IMR-90 (cell line): ENCODE data around the gene PELI1. TPM values are rescaled to one million over a fixed set of nuclear protein-coding genes. Genes with fewer than 3 reads are reported as not detected.
"Not testable (repeated sequence)": the region's sequence is repeated elsewhere in the genome, so short reads cannot be mapped to it uniquely, and the experiment has no call there.

Experiments used
- ATAC-seq: fragments of 200-7000 bp; cut with Tn5 transposase; 2 replicates; pipeline ENCODE4 v1.9.1; 2020; ENCODE audit warnings: low read depth, mild to moderate bottlenecking, moderate library complexity
- BruUV-seq: library from RNA; stranded (reverse); fragments of 400-500 nt; replicated peaks from 2 replicates; lab custom pipeline; 2021; lab: Mats Ljungman, UMichigan
- CTCF ChIA-PET: fragments of 300-600 bp; formaldehyde crosslinking; extraction: SDS; loops from one replicate; lab custom pipeline; 2021; ENCODE audit warnings: antibody characterized with exemption; lab: Yijun Ruan, JAX
- POLR2A ChIA-PET: fragments of 300-600 bp; sonication (Branson Sonifier 250); formaldehyde crosslinking; loops from one replicate; lab custom pipeline; 2022; ENCODE audit warnings: antibody characterized with exemption; ENCODE audit not compliant: unreplicated experiment; lab: Charles Lee
- DNase-seq: peaks from one replicate; pipeline ENCODE4 v3.0.0; 2013
- H2AFZ ChIP-seq: replicated peaks from 2 replicates; pipeline ENCODE3; 2013; ENCODE audit warnings: low read length, mild to moderate bottlenecking; ENCODE audit not compliant: poor library complexity
- H2AK5ac ChIP-seq: 2 replicates; pipeline ENCODE4 v1.6.1; 2013; ENCODE audit warnings: low read depth, low read length, inconsistent platforms
- H2AK9ac ChIP-seq: replicated peaks from 2 replicates; pipeline ENCODE3; 2013; ENCODE audit warnings: mild to moderate bottlenecking, low read depth, low read length, moderate library complexity; ENCODE audit not compliant: poor library complexity
- H2BK120ac ChIP-seq: 2 replicates; pipeline ENCODE4 v1.6.1; 2013; ENCODE audit warnings: low read depth, low read length, inconsistent platforms
- H2BK15ac ChIP-seq: 3 replicates; pipeline ENCODE4 v1.6.1; 2013; ENCODE audit warnings: low read depth, low read length, inconsistent platforms
- H2BK20ac ChIP-seq: 2 replicates; pipeline ENCODE4 v1.6.1; 2013; ENCODE audit warnings: low read depth, mild to moderate bottlenecking, inconsistent platforms, low read length, moderate library complexity
- H2BK5ac ChIP-seq: 2 replicates; pipeline ENCODE4 v1.6.1; 2013; ENCODE audit warnings: mild to moderate bottlenecking, low read depth, low read length, inconsistent platforms; ENCODE audit not compliant: poor library complexity, severe bottlenecking
- H3K14ac ChIP-seq: replicated peaks from 2 replicates; pipeline ENCODE4 v1.6.1; 2013; ENCODE audit warnings: low read depth, low read length, inconsistent platforms
- H3K18ac ChIP-seq: 2 replicates; pipeline ENCODE4 v1.6.1; 2013; ENCODE audit warnings: low read depth, low read length, control low read depth
- H3K23ac ChIP-seq: 2 replicates; pipeline ENCODE4 v1.6.1; 2013; ENCODE audit warnings: low read depth, low read length, inconsistent platforms
- H3K27ac ChIP-seq: 2 replicates; pipeline ENCODE4 v1.5.1; 2013; ENCODE audit warnings: mild to moderate bottlenecking, control low read depth, low read length; ENCODE audit not compliant: insufficient read depth
- H3K27me3 ChIP-seq: 2 replicates; pipeline ENCODE4 v1.6.1; 2013; ENCODE audit warnings: low read length; ENCODE audit not compliant: control insufficient read depth, insufficient read depth
- H3K36me3 ChIP-seq: 2 replicates; pipeline ENCODE4 v1.6.1; 2013; ENCODE audit warnings: low read length, mixed read lengths; ENCODE audit not compliant: control insufficient read depth, insufficient read depth
- H3K4ac ChIP-seq: 2 replicates; pipeline ENCODE4 v1.6.1; 2013; ENCODE audit warnings: low read depth, low read length, inconsistent platforms
- H3K4me1 ChIP-seq: 2 replicates; pipeline ENCODE4 v1.6.1; 2013; ENCODE audit warnings: low read length, mixed read lengths; ENCODE audit not compliant: control insufficient read depth, insufficient read depth
- H3K4me2 ChIP-seq: 2 replicates; pipeline ENCODE4 v1.6.1; 2013; ENCODE audit warnings: low read depth, mild to moderate bottlenecking, control low read depth, low read length, moderate library complexity
- H3K4me3 ChIP-seq: 2 replicates; pipeline ENCODE4 v1.5.1; 2013; ENCODE audit warnings: low read depth, mild to moderate bottlenecking, control low read depth, low read length, moderate library complexity; ENCODE audit not compliant: insufficient read depth
- H3K56ac ChIP-seq: 2 replicates; pipeline ENCODE4 v1.6.1; 2013; ENCODE audit warnings: low read length, inconsistent platforms; ENCODE audit not compliant: insufficient read depth; ENCODE audit errors: extremely low read depth
- H3K79me1 ChIP-seq, 2 experiments: 2 replicates each; pipeline ENCODE4 v1.6.1; 2013; ENCODE audit warnings: low read length in 2 of 2, inconsistent platforms in 1 of 2, low read depth in 1 of 2
- H3K9ac ChIP-seq: 2 replicates; pipeline ENCODE4 v1.6.1; 2013; ENCODE audit warnings: low read depth, low read length, control low read depth
- H3K9me1 ChIP-seq: 2 replicates; pipeline ENCODE4 v1.6.1; 2013; ENCODE audit warnings: low read length, inconsistent platforms; ENCODE audit not compliant: insufficient read depth
- H3K9me3 ChIP-seq: 2 replicates; pipeline ENCODE4 v1.6.1; 2013; ENCODE audit warnings: low read length; ENCODE audit not compliant: control insufficient read depth, insufficient read depth
- H4K20me1 ChIP-seq: 2 replicates; pipeline ENCODE4 v1.6.1; 2013; ENCODE audit warnings: low read length, inconsistent platforms; ENCODE audit not compliant: insufficient read depth
- H4K5ac ChIP-seq: 2 replicates; pipeline ENCODE4 v1.6.1; 2013; ENCODE audit warnings: mild to moderate bottlenecking, low read depth, low read length, control low read depth
- H4K8ac ChIP-seq, 2 experiments: 2 replicates each; pipeline ENCODE4 v1.6.1; 2013; ENCODE audit warnings: low read depth in 2 of 2, low read length in 2 of 2, control low read depth in 1 of 2, inconsistent platforms in 1 of 2
- H4K91ac ChIP-seq: 2 replicates; pipeline ENCODE4 v1.6.1; 2013; ENCODE audit warnings: low read depth, low read length, inconsistent platforms; ENCODE audit not compliant: insufficient read depth
- WGBS, 2 experiments: methylation state at CpG; one replicate each; pipeline versions ENCODE4 v1.1.5 to v1.1.7; 2013; ENCODE audit warnings: missing lambda C conversion rate in 2 of 2; ENCODE audit not compliant: insufficient read length in 1 of 2; ENCODE audit errors: extremely low coverage in 2 of 2; 5-methylcytosine and 5-hydroxymethylcytosine counted together
- dilution Hi-C: fragments of 300-500 bp; cut with HindIII; formaldehyde crosslinking; loops from one replicate; pipeline ENCODE4 v1.14.3; 2018; ENCODE audit warnings: low sequenced_read_pairs; ENCODE audit not compliant: unreplicated experiment
- in situ Hi-C: fragments of 300-500 bp; cut with MboI; formaldehyde crosslinking; loops from 3 replicates; pipeline ENCODE4 v1.14.3; 2019; ENCODE audit warnings: low sequenced_read_pairs, inconsistent platforms, mixed read lengths
- intact Hi-C: fragments of 100-400 bp; cut with micrococcal nuclease; formaldehyde crosslinking; loops from 2 replicates; pipeline ENCODE4 v1.10.0; 2022
- polyA plus RNA-seq, 3 experiments: library from polyadenylated mRNA; depleted of rRNA; stranded (reverse); fragments of >200 nt; gene quantifications; 2 replicates each; pipeline ENCODE4 v1.2.3, GENCODE V29; 2012; ENCODE audit warnings: low replicate concordance in 1 of 3
- total RNA-seq: library from RNA; depleted of rRNA; stranded (reverse); fragments of >200 nt; gene quantifications from 2 replicates; pipeline ENCODE4 v1.2.3, GENCODE V29; 2012

PELI1 gene
- total and polyA plus RNA-seq, 2 of the 4 experiments (the other 2 are of a cell fraction): 2.2 to 2.5 TPM

GRCh38 chr2:64074616-64075015 is 69.6 kb downstream of the PELI1 start:
- H3K9me3 ChIP-seq, H3K9ac ChIP-seq, H2BK20ac ChIP-seq, H3K79me1 ChIP-seq, H3K27me3 ChIP-seq, DNase-seq, POLR2A ChIA-PET, H4K8ac ChIP-seq, H3K4me1 ChIP-seq, H3K56ac ChIP-seq, H4K20me1 ChIP-seq, BruUV-seq, H3K9me1 ChIP-seq, CTCF ChIA-PET, H2BK5ac ChIP-seq, H3K23ac ChIP-seq, H4K5ac ChIP-seq, H2BK120ac ChIP-seq, ATAC-seq, H3K36me3 ChIP-seq, H4K91ac ChIP-seq, H2AFZ ChIP-seq, H3K4me3 ChIP-seq, H2BK15ac ChIP-seq, intact Hi-C loops, H3K14ac ChIP-seq, H2AK9ac ChIP-seq, H3K27ac ChIP-seq, H2AK5ac ChIP-seq, H3K18ac ChIP-seq, H3K4ac ChIP-seq, in situ Hi-C loops, H3K4me2 ChIP-seq: not testable (repeated sequence)
- dilution Hi-C loops: loop anchor here (25.0 kb wide), 1 partner anchor 238 kb away; no protein-coding TSS in a partner anchor
- WGBS, 2 experiments: 100% methylated on average over 3 of the region's 6 CpGs; no CpG with 5 or more reads in 1 of the 2 experiments
